NCI-H187 treated with DMSO at 0.1 percent for 48 hours (cell line): ENCODE results near the gene SLC22A12.
"Not testable (repeated sequence)": the region's sequence is repeated elsewhere in the genome, so short reads cannot be mapped to it uniquely, and the experiment has no call there.

ENCODE experiments used
- DNase-seq: peaks from one replicate; lab custom pipeline; 2025; lab: John Stamatoyannopoulos, UW

The SLC22A12 gene

GRCh38 chr11:64590763-64591221, at the start of gene SLC22A12:
Gene SLC22A12, plus strand, starts transcription at chr11:64591220. Its CDS starts 337 bp downstream, at chr11:64591557.
- no peak for DNase-seq

GRCh38 chr11:64542172-64543125, 48.6 kb upstream of the SLC22A12 start:
- DNase-seq, result no peak

GRCh38 chr11:64543818-64544217, 47.2 kb upstream of the SLC22A12 start:
- no peak for DNase-seq

- DNase-seq, result no peak
These were observed 46.3 kb upstream of the SLC22A12 start for GRCh38 chr11:64544616-64545296.

- no peak for DNase-seq
These were observed 45.4 kb upstream of the SLC22A12 start for GRCh38 chr11:64545619-64546018.

GRCh38 chr11:64546176-64546575, 44.8 kb upstream of the SLC22A12 start:
- DNase-seq, result no peak

GRCh38 chr11:64546600-64546999, 44.4 kb upstream of the SLC22A12 start:
- DNase-seq, result no peak

- no peak for DNase-seq
These were observed 41.1 kb upstream of the SLC22A12 start for GRCh38 chr11:64549969-64550368.

- no peak for DNase-seq
These were observed 37.3 kb upstream of the SLC22A12 start for GRCh38 chr11:64553554-64554201.

- DNase-seq, result no peak
These were observed 34.8 kb upstream of the SLC22A12 start for GRCh38 chr11:64556044-64556720.

GRCh38 chr11:64556721-64557250, 34.2 kb upstream of the SLC22A12 start:
- no peak for DNase-seq

GRCh38 chr11:64558065-64558745, 32.8 kb upstream of the SLC22A12 start:
- no peak for DNase-seq

- DNase-seq, result no peak
These were observed 32.2 kb upstream of the SLC22A12 start for GRCh38 chr11:64558869-64559268.

GRCh38 chr11:64559351-64560138, 31.5 kb upstream of the SLC22A12 start:
- no peak for DNase-seq

GRCh38 chr11:64560139-64560771, 30.8 kb upstream of the SLC22A12 start:
- DNase-seq, result no peak

- no peak for DNase-seq
These were observed 30.1 kb upstream of the SLC22A12 start for GRCh38 chr11:64560941-64561340.

GRCh38 chr11:64561429-64561828, 29.6 kb upstream of the SLC22A12 start:
- DNase-seq, result not testable (repeated sequence)

GRCh38 chr11:64561984-64562722, 28.9 kb upstream of the SLC22A12 start:
- no peak for DNase-seq
